Testis (tissue), 2 donors: Measurements from ENCODE around the gene CAMTA2.

ENCODE experiments used
- POLR2A ChIP-seq: fragments of 450-650 bp; IDR thresholded peaks from one replicate; pipeline ENCODE4 v1.6.1; 2017; ENCODE audit warnings: antibody characterized with exemption, mild to moderate bottlenecking, moderate library complexity
- TF ChIP-seq, protein P1 (sequence below), 3 experiments: fragments of 450-650 bp in 2 of 3; fragments of 200-600 bp in 1 of 3; sonication (generic) in 1 of 3; IDR thresholded peaks; one replicate each; pipeline ENCODE4 v1.5.1; 2016 to 2019; ENCODE audit warnings: antibody characterized with exemption in 3 of 3, mild to moderate bottlenecking in 2 of 3, moderate library complexity in 1 of 3

DNA sequence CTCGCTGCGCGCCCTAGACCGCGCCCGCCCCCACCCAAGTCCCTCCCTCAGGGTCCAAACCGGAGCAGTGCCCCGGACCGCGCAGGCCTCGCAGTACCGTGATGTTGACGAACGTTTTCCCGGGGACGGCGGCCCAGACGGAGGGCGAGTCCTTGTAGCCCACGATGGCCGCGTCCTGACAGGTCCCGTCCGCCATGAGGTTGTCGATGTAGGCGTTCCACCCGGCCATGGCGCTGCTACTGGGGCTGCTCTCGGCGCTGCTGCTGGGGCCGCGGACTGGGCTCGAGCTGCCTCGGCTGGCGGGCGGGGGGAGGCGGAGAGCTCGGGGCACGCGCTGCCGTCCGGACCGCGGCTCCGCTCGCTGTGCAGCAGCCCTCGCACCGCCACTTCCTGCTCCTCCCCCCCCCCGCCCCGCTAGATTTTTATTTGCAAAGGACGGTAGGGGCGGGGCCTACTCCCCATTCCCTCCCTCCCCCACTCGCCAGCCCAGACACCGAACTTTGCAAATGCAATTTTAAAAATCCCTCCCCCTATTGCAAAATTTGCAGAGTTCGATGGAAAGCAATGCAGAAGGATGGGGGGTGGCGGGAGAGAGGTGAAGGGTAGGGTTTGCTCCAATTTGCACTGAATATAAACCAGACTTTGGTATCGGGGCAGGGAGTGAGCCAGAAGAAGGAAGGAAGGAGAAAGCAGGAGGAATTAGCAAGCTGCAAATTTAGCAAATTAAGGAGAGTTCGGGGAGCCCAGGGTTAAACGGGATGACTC is 39.1 kb downstream of the CAMTA2 start, which contains the start of gene PFN1:
- TF ChIP-seq, protein P1, sequence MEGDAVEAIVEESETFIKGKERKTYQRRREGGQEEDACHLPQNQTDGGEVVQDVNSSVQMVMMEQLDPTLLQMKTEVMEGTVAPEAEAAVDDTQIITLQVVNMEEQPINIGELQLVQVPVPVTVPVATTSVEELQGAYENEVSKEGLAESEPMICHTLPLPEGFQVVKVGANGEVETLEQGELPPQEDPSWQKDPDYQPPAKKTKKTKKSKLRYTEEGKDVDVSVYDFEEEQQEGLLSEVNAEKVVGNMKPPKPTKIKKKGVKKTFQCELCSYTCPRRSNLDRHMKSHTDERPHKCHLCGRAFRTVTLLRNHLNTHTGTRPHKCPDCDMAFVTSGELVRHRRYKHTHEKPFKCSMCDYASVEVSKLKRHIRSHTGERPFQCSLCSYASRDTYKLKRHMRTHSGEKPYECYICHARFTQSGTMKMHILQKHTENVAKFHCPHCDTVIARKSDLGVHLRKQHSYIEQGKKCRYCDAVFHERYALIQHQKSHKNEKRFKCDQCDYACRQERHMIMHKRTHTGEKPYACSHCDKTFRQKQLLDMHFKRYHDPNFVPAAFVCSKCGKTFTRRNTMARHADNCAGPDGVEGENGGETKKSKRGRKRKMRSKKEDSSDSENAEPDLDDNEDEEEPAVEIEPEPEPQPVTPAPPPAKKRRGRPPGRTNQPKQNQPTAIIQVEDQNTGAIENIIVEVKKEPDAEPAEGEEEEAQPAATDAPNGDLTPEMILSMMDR (IDR thresholded peaks at IDR 0.05), result no peak
- no peak for TF ChIP-seq POLR2A
